ENCODE data around the gene BCL11A. TPM values are rescaled to one million over a fixed set of nuclear protein-coding genes. Genes with fewer than 3 reads are reported as not detected.

The BCL11A gene
- total RNA-seq, 1 donor from 2014 or later, result 142 TPM

DNA sequence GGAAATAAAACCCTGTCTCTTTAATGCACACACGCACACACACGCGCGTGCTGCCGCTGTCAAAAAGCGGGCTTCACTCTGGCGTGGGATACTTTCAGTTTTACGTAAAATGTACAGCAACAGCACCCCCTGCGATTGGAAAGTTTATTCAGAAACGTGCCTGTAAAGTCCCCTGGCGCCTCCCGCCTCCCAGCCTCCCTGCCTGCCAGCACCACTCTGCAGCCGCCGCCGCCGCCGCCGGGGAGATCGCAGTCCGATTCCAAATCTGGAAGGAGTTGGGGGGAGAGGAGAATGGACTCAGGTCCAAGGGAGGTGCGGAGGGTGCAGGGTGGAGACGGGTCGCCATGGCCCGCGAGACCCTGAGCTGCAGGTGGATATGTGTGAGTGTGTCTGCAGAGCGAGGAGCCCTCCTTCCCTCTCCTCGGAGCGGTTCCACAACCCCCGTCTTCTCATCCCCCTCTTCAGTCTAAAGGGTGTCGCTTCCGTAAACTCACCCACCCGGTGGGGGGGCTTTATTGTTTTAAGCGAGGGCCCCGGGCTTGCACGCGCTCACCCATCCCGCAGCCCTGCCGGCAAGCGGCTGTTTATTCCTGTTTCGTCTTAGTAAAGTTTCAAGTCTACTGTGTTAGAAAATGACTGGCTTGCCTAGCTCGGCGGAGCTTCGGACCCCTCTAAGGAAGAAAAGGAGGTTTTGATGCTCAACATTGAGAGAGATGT lies 1.8 kb upstream of the BCL11A start:
- no peaks in the 10 kb centered on the region for H3K9me3 Mint-ChIP-seq
- TF ChIP-seq, protein P1, sequence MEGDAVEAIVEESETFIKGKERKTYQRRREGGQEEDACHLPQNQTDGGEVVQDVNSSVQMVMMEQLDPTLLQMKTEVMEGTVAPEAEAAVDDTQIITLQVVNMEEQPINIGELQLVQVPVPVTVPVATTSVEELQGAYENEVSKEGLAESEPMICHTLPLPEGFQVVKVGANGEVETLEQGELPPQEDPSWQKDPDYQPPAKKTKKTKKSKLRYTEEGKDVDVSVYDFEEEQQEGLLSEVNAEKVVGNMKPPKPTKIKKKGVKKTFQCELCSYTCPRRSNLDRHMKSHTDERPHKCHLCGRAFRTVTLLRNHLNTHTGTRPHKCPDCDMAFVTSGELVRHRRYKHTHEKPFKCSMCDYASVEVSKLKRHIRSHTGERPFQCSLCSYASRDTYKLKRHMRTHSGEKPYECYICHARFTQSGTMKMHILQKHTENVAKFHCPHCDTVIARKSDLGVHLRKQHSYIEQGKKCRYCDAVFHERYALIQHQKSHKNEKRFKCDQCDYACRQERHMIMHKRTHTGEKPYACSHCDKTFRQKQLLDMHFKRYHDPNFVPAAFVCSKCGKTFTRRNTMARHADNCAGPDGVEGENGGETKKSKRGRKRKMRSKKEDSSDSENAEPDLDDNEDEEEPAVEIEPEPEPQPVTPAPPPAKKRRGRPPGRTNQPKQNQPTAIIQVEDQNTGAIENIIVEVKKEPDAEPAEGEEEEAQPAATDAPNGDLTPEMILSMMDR (IDR thresholded peaks at IDR 0.05; ENCODE audit: unreplicated experiment), result peak; percentile 36
- peak overlapping the region; percentile 85 for H3K4me3 Mint-ChIP-seq
- no peaks in the 10 kb centered on the region for H3K27me3 Mint-ChIP-seq (ENCODE audit: low read depth)
- DNase-seq (ENCODE audit: low spot score in 2 of 2, unreplicated experiment in 2 of 2), result peak; percentile 51 to 81
- H3K27ac Mint-ChIP-seq, result peak overlapping the region; percentile 92
- H3K4me1 Mint-ChIP-seq, result peaks cover 22% of the 10 kb centered on the region
- H3K36me3 Mint-ChIP-seq, result no peaks in the 10 kb centered on the region

DNA sequence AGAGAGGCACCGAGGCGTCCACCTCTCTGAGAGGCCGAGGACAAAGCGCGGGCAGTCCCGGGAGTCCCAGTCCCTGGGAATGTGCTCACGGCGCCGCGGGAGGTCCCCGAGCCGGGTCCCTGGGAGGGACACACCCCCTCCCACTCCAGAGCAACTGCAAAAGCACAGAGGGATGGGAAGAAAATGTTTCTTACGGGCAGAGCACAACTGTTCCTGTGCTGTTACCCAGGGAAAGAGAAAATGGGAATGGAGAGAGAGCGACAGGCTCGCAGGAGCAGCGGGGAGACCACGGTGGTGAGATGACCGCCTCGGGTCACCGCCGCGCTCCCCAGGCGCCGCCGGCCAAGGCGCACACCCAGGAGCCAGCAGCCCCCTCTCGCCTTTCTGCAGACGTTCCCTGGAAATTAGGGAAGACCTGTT lies 1.2 kb upstream of the BCL11A start:
- peak in 1 of 2 experiments; percentile 62 for DNase-seq (ENCODE audit: low spot score in 2 of 2, unreplicated experiment in 2 of 2)
- Mint-ChIP-seq H3K9me3 (no peaks in the 10 kb centered on the region), H3K4me3 (peak overlapping the region; percentile 85), H3K27me3 (ENCODE audit: low read depth) (no peaks in the 10 kb centered on the region), H3K36me3 (no peaks in the 10 kb centered on the region), H3K27ac (peak overlapping the region; percentile 92), H3K4me1 (peaks cover 20% of the 10 kb centered on the region)
- TF ChIP-seq, protein P1 (IDR thresholded peaks at IDR 0.05; ENCODE audit: unreplicated experiment), result no peak

DNA sequence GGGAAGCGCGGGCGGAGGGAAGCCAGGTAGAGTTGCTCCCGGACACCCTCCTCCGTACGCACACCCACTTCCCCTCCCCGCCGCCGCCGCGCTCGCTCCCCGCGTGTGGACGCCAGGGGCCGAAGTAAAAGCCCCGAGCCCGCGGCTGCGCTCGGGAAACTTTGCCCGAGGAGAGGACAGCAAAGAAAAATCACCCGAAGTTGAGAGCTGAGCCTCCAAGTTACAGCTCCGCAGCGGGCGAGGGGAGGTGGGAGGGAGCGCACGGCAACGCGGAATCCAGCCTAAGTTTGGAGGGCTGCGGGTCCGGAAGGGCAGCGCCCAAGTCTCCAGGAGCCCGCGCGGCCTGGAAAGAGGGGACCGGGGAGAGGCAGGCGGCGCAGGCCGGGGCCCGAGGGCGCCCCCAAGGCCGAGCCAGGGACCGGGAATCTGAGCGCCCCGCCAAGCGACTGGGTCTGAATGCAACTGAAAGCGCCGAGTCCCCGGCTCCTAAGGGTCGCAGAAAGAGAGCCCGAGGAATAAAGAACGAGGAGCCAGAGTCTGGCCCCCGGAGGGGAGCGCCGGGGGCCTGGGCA lies 706 bp upstream of the BCL11A start:
- H3K27ac Mint-ChIP-seq, result peak overlapping the region; percentile 92
- H3K4me1 Mint-ChIP-seq, result peaks cover 22% of the 10 kb centered on the region
- peak; percentile 62 to 80 for DNase-seq (ENCODE audit: low spot score in 2 of 2, unreplicated experiment in 2 of 2)
- H3K9me3 Mint-ChIP-seq, result no peaks in the 10 kb centered on the region
- no peaks in the 10 kb centered on the region for H3K36me3 Mint-ChIP-seq
- no peaks in the 10 kb centered on the region for H3K27me3 Mint-ChIP-seq (ENCODE audit: low read depth)
- peak overlapping the region; percentile 85 for H3K4me3 Mint-ChIP-seq
- TF ChIP-seq, protein P1 (IDR thresholded peaks at IDR 0.05; ENCODE audit: unreplicated experiment), result no peak

DNA sequence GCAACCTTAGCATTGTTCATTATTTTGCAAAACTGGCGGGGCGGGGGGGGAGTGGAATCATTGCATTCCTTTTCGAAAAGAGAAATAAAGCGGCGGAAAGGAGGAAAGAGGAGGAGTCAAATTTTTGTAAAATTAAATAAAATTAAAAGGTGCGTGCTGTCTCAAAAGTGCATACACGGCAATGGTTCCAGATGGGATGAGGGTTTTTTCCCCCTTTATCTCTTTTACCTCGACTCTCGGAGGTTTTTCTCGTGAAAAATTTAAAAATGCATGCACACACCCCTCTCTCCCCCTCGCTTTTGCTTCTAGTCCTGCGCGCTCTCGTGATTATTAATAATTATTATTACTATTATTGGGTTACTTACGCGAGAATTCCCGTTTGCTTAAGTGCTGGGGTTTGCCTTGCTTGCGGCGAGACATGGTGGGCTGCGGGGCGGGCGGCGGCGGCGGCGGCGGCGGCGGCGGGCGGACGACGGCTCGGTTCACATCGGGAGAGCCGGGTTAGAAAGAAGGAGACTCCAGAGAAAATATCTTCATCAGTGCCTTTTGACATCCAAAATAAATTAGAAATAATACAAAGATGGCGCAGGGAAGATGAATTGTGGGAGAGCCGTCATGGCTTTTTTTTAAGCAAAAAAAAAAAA lies 481 bp downstream of the BCL11A start:
- H3K9me3 Mint-ChIP-seq, result no peaks in the 10 kb centered on the region
- DNase-seq (ENCODE audit: low spot score in 2 of 2, unreplicated experiment in 2 of 2), result no peak
- H3K27ac Mint-ChIP-seq, result peak overlapping the region; percentile 98
- H3K27me3 Mint-ChIP-seq (ENCODE audit: low read depth), result no peaks in the 10 kb centered on the region
- peaks cover 34% of the 10 kb centered on the region for H3K4me1 Mint-ChIP-seq
- TF ChIP-seq, protein P1 (IDR thresholded peaks at IDR 0.05; ENCODE audit: unreplicated experiment), result no peak
- H3K4me3 Mint-ChIP-seq, result peak overlapping the region; percentile 96
- no peaks in the 10 kb centered on the region for H3K36me3 Mint-ChIP-seq

DNA sequence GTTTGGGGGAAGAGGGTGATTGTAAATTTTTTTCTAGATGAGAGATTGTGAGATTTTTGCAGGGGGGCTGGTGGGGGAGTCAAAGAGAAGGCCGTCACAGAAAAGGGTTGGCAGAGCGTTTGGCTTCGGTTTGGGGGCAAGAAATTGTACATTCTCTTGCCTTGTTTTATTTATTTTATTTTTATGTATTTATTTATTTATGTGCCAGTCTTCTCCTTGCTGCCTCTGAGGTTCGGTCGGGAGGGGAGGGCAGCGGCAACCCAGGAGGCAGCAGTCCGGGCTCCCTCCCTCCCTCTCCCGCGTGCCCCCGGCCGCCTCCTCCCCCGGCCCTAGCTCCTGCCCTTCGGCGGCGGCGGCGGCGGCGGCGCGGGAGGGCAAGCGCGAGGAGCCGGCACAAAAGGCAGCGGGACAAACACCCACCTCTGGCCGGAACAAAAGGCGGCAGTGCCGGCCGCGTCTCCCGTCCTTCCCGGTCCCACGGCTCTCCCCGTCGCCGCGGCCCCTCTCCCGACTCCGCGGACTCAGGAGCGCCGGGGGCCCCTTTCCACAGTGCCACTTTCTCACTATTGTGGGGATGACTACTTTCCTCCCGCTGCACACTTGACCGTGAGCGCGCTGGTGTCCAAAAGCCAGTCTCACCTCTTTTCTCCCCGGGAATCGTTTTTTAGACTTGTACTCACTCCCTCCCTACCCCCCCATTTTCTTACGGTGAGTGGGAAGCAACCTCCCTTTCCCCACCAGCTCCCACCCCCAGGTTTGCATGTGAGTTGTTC lies 1.2 kb downstream of the BCL11A start:
- Mint-ChIP-seq H3K36me3 (no peaks in the 10 kb centered on the region), H3K9me3 (no peaks in the 10 kb centered on the region), H3K4me3 (peak overlapping the region; percentile 99), H3K4me1 (peaks cover 36% of the 10 kb centered on the region), H3K27me3 (ENCODE audit: low read depth) (no peaks in the 10 kb centered on the region), H3K27ac (peak overlapping the region; percentile 98)
- TF ChIP-seq, protein P1 (IDR thresholded peaks at IDR 0.05; ENCODE audit: unreplicated experiment), result no peak
- DNase-seq (ENCODE audit: low spot score in 2 of 2, unreplicated experiment in 2 of 2), result no peak
